H1 (cell line): Measurements from ENCODE around the gene ARHGEF28. TPM values are rescaled to one million over a fixed set of nuclear protein-coding genes. Genes with fewer than 3 reads are reported as not detected.

Experiments used
- CREB1 ChIP-seq: IDR thresholded peaks from 2 replicates; pipeline ENCODE4 v1.6.1; 2012; ENCODE audit warnings: inconsistent platforms
- GTF2F1 ChIP-seq: IDR thresholded peaks from 2 replicates; pipeline ENCODE4 v1.6.1; 2012; ENCODE audit warnings: low read depth, low read length, improper control_type of control experiment, borderline replicate concordance
- JUN ChIP-seq: IDR thresholded peaks from 2 replicates; pipeline ENCODE4 v1.6.1; 2011; ENCODE audit warnings: low read depth, mild to moderate bottlenecking, improper control_type of control experiment, low read length
- POLR2A ChIP-seq, 2 experiments: IDR thresholded peaks; 1 replicate in 1 of 2; 2 replicates in 1 of 2; pipeline ENCODE4 v1.6.1; 2011; ENCODE audit warnings: low read depth in 2 of 2, low read length in 2 of 2, mild to moderate bottlenecking in 2 of 2; ENCODE audit errors: control extremely low read depth in 1 of 2
- RNF2 ChIP-seq: fragments of 200-900, 300-1000 bp; sonication (generic); IDR thresholded peaks from 2 replicates; pipeline ENCODE4 v1.7.1; 2016; ENCODE audit warnings: borderline replicate concordance, low read depth, mild to moderate bottlenecking, antibody characterized with exemption, low read length; ENCODE audit not compliant: poor library complexity, severe bottlenecking; ENCODE audit errors: missing control alignments
- SIRT6 ChIP-seq: IDR thresholded peaks from one replicate; pipeline ENCODE4 v1.7.1; 2012; ENCODE audit warnings: low read length, inconsistent platforms
- USF2 ChIP-seq: IDR thresholded peaks from 2 replicates; pipeline ENCODE4 v1.6.1; 2011; ENCODE audit warnings: low read length, improper control_type of control experiment
- YY1 ChIP-seq: IDR thresholded peaks from 2 replicates; pipeline ENCODE4 v1.6.1; 2011; ENCODE audit warnings: low read depth, mild to moderate bottlenecking, low read length
- polyA plus RNA-seq, 7 experiments: library from polyadenylated mRNA; depleted of rRNA in 3 of 7; stranded (reverse) in 5 of 7; unstranded in 2 of 7; fragments of >200 nt in 5 of 7; fragments of 200-250 nt in 2 of 7; gene quantifications; 1 replicate in 5 of 7; 2 replicates in 1 of 7; 4 replicates in 1 of 7; pipeline versions ENCODE4 v1.2.1 to v1.2.3, GENCODE V29; 2011 to 2013; ENCODE audit warnings: missing spikeins in 2 of 7, mixed read lengths in 2 of 7
- total RNA-seq: library from RNA; stranded (reverse); fragmentation: NEBNext Ultra II Directional; extraction: Animal tissue kit (Norgen Biotek cat#: 25700); gene quantifications from 2 replicates; pipeline ENCODE4 v1.2.1, GENCODE V29; 2021

The ARHGEF28 gene
- total and polyA plus RNA-seq, 2 of the 8 experiments (the other 6 are each of a cell fraction or from before 2014, with no cell fraction given) = 0.33 to 1.0 TPM

GRCh38 chr5:73938280-73938937 is 312.4 kb downstream of the ARHGEF28 start (continued):
- TF ChIP-seq RNF2 (no peak), GTF2F1 (no peak), SIRT6 (no peak), POLR2A (IDR thresholded peaks at IDR 0.05; ENCODE audit: control extremely low read depth in 1 of 2, low read depth in 2 of 2, low read length in 2 of 2) (no peak), JUN (no peak), USF2 (no peak), YY1 (no peak), CREB1 (no peak)
